ENCODE results near the gene UTP15.
A peak's percentile ranks its signal among the peaks of the same experiment; 100 is the strongest.

The UTP15 gene

DNA sequence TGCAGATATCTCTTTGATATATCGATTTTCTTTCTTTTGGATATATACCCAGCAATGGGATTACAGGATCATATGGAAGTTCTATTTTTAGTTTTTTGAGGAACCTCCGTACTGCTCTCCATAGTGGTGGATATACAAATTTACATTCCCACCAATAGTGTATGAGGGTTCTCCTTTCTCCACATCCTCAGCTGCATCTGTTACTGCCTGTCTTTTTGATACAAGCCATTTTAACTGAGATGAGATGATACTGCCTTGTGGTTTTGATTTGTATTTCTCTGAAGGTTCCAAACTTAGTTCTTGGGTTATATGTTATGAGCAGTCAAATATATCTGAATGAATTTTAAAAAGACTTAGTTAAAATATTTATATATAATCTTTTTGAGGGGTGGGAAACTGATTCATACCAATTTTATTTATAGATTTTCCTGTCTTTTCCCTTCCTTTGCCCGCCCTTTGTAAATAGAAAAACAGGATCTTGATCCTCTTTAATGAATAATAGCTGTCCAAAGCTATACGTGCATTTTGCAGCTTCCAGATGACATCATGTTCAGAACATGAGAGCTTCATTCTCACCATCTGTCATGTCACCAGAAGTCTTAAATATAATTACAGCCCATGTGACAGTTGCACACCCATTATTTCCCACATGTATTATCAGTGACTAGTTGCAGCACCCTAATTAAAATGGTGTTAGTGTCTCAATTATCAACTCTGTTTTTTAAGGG is 54.2 kb downstream of the UTP15 start:
- Histone ChIP-seq H3K27me3 (ENCODE audit: control insufficient read depth in 5 of 5, insufficient read depth in 4 of 5, low read length in 5 of 5) (no peaks in the 10 kb centered on the region), H3K4me1 (ENCODE audit: control insufficient read depth in 5 of 5, insufficient read depth in 5 of 5, low read length in 5 of 5) (no peaks in the 10 kb centered on the region), H3K4me3 (ENCODE audit: low read depth in 1 of 5, low read length in 5 of 5) (no peak overlapping the region), H3K27ac (ENCODE audit: low read depth, low read length) (no peak overlapping the region), H3K9ac (ENCODE audit: low read length in 5 of 5) (no peak overlapping the region), H3K36me3 (ENCODE audit: control insufficient read depth in 5 of 5, insufficient read depth in 5 of 5, low read length in 5 of 5) (no peaks in the 10 kb centered on the region), H3K9me3 (ENCODE audit: control insufficient read depth in 5 of 5, low read length in 5 of 5) (no peaks in the 10 kb centered on the region)

DNA sequence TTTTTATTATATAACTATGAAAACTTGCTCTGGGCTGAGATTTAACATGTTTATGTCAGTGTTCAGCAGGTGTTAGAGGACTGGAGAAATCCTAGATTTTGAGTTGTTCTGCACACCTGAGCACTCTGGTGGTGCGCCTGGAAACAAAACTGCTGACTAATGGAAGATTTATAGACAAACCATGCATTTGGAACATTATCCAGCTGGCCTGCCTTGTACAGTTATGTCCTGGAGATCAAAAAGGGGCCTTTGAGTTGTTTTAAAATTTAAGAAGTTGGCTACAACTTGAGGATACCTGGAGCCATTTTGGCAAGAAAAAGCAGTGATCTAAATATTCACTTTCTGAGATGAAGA is 54.8 kb downstream of the UTP15 start:
- H3K27me3 ChIP-seq (ENCODE audit: control insufficient read depth in 5 of 5, insufficient read depth in 4 of 5, low read length in 5 of 5) = no peaks in the 10 kb centered on the region
- peaks cover 0 to 5% (median 3%) of the 10 kb centered on the region in 5 donors for H3K4me1 ChIP-seq (ENCODE audit: control insufficient read depth in 5 of 5, insufficient read depth in 5 of 5, low read length in 5 of 5)
- H3K9me3 ChIP-seq (ENCODE audit: control insufficient read depth in 5 of 5, low read length in 5 of 5) = no peaks in the 10 kb centered on the region
- H3K36me3 ChIP-seq (ENCODE audit: control insufficient read depth in 5 of 5, insufficient read depth in 5 of 5, low read length in 5 of 5) = no peaks in the 10 kb centered on the region
- no peak overlapping the region for H3K27ac ChIP-seq (ENCODE audit: low read depth, low read length)
- H3K4me3 ChIP-seq (ENCODE audit: low read depth in 1 of 5, low read length in 5 of 5) = no peak overlapping the region
- H3K9ac ChIP-seq (ENCODE audit: low read length in 5 of 5) = no peak overlapping the region

DNA sequence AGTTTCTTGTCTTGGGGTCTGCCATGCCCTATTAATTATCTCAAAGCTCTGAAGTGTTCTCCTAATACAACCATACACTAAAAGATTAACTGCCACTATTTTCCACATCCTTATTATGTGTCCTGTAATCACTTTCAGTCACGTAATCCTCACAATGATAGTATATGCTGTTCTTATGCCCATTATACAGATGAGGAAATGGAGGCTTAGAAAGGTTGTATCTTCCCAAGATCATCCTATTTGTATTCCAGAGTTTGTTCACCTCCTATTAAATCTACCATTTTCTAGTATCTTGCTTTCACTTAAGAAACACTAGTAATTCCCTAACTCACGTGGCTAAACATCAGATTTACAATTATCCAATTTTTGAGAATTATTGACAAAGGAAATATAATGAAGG is 57.5 kb downstream of the UTP15 start:
- peaks cover 0 to 21% (median 19%) of the 10 kb centered on the region in 5 donors for H3K4me1 ChIP-seq (ENCODE audit: control insufficient read depth in 5 of 5, insufficient read depth in 5 of 5, low read length in 5 of 5)
- no peak overlapping the region for H3K27ac ChIP-seq (ENCODE audit: low read depth, low read length)
- no peaks in the 10 kb centered on the region for H3K27me3 ChIP-seq (ENCODE audit: control insufficient read depth in 5 of 5, insufficient read depth in 4 of 5, low read length in 5 of 5)
- no peak overlapping the region for H3K4me3 ChIP-seq (ENCODE audit: low read depth in 1 of 5, low read length in 5 of 5)
- H3K36me3 ChIP-seq (ENCODE audit: control insufficient read depth in 5 of 5, insufficient read depth in 5 of 5, low read length in 5 of 5) = no peaks in the 10 kb centered on the region
- H3K9me3 ChIP-seq (ENCODE audit: control insufficient read depth in 5 of 5, low read length in 5 of 5) = no peaks in the 10 kb centered on the region
- no peak overlapping the region for H3K9ac ChIP-seq (ENCODE audit: low read length in 5 of 5)

DNA sequence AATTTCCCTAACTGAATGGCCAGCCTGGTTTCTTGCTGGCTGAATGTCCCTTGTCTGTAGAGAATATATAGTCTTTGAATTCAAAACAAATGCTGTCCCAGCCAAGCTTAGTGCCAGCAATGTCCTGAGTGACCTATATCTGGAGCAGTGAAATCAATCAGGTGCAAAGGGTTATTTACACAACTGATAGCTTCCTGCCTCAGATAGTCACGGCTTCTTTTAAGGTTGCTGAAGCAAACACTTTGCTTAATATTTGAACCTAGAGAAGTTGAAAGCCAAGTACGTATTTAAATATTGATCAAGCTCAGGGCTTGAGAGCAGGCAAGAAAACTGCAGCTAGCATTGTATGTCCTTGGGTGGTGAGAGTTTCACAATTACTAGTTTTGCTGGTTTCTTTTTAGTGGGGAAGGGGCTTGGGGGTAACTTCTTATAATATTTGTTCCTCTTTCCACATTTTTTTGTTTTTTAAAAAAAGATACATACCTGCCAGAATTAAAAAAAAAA is 58.4 kb downstream of the UTP15 start:
- Histone ChIP-seq H3K27ac (ENCODE audit: low read depth, low read length) (no peak overlapping the region), H3K27me3 (ENCODE audit: control insufficient read depth in 5 of 5, insufficient read depth in 4 of 5, low read length in 5 of 5) (no peaks in the 10 kb centered on the region), H3K4me3 (ENCODE audit: low read depth in 1 of 5, low read length in 5 of 5) (no peak overlapping the region), H3K9me3 (ENCODE audit: control insufficient read depth in 5 of 5, low read length in 5 of 5) (no peaks in the 10 kb centered on the region), H3K9ac (ENCODE audit: low read length in 5 of 5) (no peak overlapping the region), H3K36me3 (ENCODE audit: control insufficient read depth in 5 of 5, insufficient read depth in 5 of 5, low read length in 5 of 5) (no peaks in the 10 kb centered on the region), H3K4me1 (ENCODE audit: control insufficient read depth in 5 of 5, insufficient read depth in 5 of 5, low read length in 5 of 5) (peaks cover 0 to 21% (median 19%) of the 10 kb centered on the region in 5 donors)

DNA sequence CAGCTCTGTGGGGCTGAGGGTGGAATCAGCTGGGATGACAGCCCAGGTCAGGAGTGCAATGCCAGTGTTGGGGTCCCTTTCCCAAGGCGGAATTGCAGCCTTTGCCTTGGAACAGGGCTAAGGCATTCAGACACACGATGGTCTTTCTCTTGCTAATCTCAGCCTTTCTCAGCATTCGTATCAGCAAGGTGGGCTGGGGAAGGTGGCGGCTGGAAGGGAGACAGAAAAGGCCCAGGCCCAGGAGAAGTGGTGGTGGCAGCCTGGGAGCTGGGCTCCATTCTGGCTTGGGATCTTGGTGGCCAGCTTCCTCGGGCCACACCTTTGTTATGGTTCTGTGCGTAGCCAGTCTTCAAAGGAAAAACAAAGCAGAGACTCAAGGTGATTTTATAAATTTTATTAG is 59.3 kb downstream of the UTP15 start:
- Histone ChIP-seq H3K9ac (ENCODE audit: low read length in 5 of 5) (peak overlapping the region in 1 of 5 donors; percentile 75), H3K27ac (ENCODE audit: low read depth, low read length) (peak overlapping the region; percentile 54), H3K4me3 (ENCODE audit: low read depth in 1 of 5, low read length in 5 of 5) (no peak overlapping the region), H3K4me1 (ENCODE audit: control insufficient read depth in 5 of 5, insufficient read depth in 5 of 5, low read length in 5 of 5) (peaks cover 0 to 21% (median 19%) of the 10 kb centered on the region in 5 donors), H3K9me3 (ENCODE audit: control insufficient read depth in 5 of 5, low read length in 5 of 5) (no peaks in the 10 kb centered on the region), H3K27me3 (ENCODE audit: control insufficient read depth in 5 of 5, insufficient read depth in 4 of 5, low read length in 5 of 5) (no peaks in the 10 kb centered on the region), H3K36me3 (ENCODE audit: control insufficient read depth in 5 of 5, insufficient read depth in 5 of 5, low read length in 5 of 5) (no peaks in the 10 kb centered on the region)

DNA sequence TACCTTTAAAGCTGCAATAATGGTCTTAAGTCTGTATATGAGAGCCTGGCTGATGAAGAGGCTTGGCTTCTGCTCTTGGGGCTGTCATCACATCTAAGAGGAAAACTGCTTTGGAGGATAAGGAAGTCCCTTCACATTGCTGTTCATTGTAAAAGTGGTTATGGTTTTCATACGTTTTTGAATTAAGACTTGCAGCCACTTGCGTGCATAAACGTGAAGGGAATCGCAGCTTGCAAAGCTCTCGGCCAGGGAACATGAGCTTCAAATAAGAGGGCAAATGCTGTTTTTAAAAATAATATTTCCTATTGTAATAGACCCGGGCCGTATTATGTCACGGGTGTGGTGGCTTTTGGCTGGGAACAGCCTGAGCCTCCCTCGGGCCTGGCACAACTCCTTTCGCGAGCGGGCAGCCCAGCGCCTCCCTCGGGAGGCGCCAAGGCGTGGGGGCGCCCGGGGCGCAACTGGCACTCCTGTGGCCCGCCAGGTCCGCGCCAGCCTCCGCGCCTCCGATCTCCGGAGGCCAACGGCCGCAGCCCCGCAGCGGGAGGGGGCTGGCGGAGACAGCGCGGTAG is 59.9 kb downstream of the UTP15 start:
- Histone ChIP-seq H3K9ac (ENCODE audit: low read length in 5 of 5) (peak overlapping the region in 4 of 5 donors; percentile 57 to 75 (median 68)), H3K4me3 (ENCODE audit: low read depth in 1 of 5, low read length in 5 of 5) (peak overlapping the region; percentile 61 to 82 (median 69))

DNA sequence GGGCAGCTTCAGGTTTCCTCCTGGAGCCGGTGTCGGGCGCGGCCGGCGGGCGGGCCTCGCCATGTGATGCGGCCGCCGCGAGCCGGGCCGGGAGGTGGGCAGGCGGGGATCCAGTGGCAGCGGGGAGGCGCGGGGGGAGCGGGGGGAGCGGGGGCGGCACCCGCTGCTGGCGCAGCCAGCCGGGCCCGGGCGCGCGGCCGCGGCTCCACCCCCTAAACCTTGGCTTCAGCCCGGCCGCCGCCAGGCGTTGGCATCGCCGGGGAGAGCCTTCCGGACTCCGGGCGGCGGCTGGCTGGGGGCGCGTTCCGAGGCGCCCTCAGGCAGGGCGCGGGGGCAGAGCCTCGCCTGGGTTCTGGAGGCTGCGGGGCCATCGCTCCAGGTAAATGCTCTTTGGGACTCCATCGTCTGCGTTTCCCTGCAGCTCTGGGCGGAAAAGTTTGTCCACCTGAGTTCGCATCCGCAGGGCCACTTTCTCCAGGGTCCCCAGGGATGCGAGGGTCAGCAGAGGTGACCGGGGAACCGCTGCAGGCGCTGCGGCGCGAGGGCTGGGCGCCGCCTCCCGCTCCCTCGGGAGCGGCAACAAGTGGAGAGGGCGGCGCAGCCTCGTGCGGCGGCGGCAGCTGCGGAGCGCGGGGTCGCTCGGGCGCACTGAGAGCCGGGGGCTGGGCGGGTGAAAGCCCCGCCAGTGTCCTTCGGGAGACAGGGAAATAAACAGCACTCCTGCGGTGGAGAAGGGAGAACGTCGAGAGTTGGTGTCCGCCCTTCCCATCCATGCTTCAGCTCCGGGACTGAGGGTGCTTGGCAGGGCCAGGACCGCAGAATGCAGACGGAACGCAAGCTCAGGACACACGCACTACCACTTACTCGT is 60.6 kb downstream of the UTP15 start, which contains the start of gene ARHGEF28:
TSS of gene ARHGEF28 (plus strand) at position 253 of the 868 bp plus-strand sequence. CDS start 58,656 bp downstream, outside the sequence.
- Histone ChIP-seq H3K9ac (ENCODE audit: low read length in 5 of 5) (peak within 1 kb of the TSS; percentile 4 to 75 (median 63)), H3K9me3 (ENCODE audit: control insufficient read depth in 5 of 5, low read length in 5 of 5) (no peaks in the 10 kb centered on the region), H3K27ac (ENCODE audit: low read depth, low read length) (peak within 1 kb of the TSS; percentile 58), H3K4me3 (ENCODE audit: low read depth in 1 of 5, low read length in 5 of 5) (peak within 1 kb of the TSS; percentile 81 to 86 (median 83)), H3K27me3 (ENCODE audit: control insufficient read depth in 5 of 5, insufficient read depth in 4 of 5, low read length in 5 of 5) (no peaks in the 10 kb centered on the region), H3K4me1 (ENCODE audit: control insufficient read depth in 5 of 5, insufficient read depth in 5 of 5, low read length in 5 of 5) (peaks cover 0 to 21% (median 19%) of the 10 kb centered on the region in 5 donors), H3K36me3 (ENCODE audit: control insufficient read depth in 5 of 5, insufficient read depth in 5 of 5, low read length in 5 of 5) (no peaks in the 10 kb centered on the region)

More for the DNA sequence above, 59.9 kb downstream of the UTP15 start:
- Histone ChIP-seq H3K36me3 (ENCODE audit: control insufficient read depth in 5 of 5, insufficient read depth in 5 of 5, low read length in 5 of 5) (no peaks in the 10 kb centered on the region), H3K9me3 (ENCODE audit: control insufficient read depth in 5 of 5, low read length in 5 of 5) (no peaks in the 10 kb centered on the region), H3K4me1 (ENCODE audit: control insufficient read depth in 5 of 5, insufficient read depth in 5 of 5, low read length in 5 of 5) (peaks cover 0 to 21% (median 19%) of the 10 kb centered on the region in 5 donors), H3K27ac (ENCODE audit: low read depth, low read length) (peak overlapping the region; percentile 54), H3K27me3 (ENCODE audit: control insufficient read depth in 5 of 5, insufficient read depth in 4 of 5, low read length in 5 of 5) (no peaks in the 10 kb centered on the region)

DNA sequence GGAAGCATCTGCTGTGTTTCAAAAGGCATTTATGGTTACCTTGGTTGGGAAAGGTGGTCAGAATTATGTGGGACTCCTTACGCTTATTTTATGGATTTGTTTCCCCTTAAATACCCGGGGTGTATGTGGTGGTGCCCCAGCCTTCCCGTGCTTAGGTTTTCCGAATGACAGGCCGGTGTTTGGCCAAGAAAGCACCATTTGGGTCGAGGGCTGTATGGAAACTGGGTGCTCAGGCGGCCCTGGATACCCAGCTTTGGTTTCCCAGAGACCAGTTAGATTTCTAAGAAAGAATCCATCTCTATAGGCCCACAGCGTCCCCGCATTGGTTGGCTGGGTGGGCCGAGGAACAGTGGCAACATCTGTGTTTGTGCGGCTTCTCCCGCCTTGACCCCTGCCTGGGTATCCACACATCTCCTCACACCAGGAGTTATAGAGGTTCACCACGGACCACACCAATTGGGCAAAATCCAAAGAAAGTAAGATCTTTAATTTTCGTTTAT is 61.3 kb downstream of the UTP15 start:
- Histone ChIP-seq H3K27ac (ENCODE audit: low read depth, low read length) (peak overlapping the region; percentile 58), H3K9me3 (ENCODE audit: control insufficient read depth in 5 of 5, low read length in 5 of 5) (no peaks in the 10 kb centered on the region)

DNA sequence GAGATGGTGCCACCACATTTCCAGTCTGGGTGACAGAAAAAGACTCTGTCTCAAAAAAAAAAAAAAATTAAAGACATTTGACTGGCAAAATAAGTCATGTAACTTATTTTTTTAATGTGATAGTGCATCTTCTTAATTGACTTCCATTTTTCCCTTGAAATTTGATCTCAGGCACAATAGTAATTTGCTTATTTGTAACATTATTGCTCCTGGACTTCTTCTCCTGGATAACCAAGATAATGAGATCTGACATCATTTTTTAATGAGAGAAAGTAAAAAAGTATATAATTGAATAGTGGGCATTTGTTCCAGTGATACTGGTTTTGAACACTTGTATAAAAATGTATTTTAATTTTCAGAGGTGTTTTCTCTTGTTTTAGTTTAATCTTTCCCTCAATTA is 63.9 kb downstream of the UTP15 start:
- H3K27me3 ChIP-seq (ENCODE audit: control insufficient read depth in 5 of 5, insufficient read depth in 4 of 5, low read length in 5 of 5) = no peaks in the 10 kb centered on the region
- H3K36me3 ChIP-seq (ENCODE audit: control insufficient read depth in 5 of 5, insufficient read depth in 5 of 5, low read length in 5 of 5) = no peaks in the 10 kb centered on the region
- no peak overlapping the region for H3K9ac ChIP-seq (ENCODE audit: low read length in 5 of 5)
- H3K4me3 ChIP-seq (ENCODE audit: low read depth in 1 of 5, low read length in 5 of 5) = no peak overlapping the region
- no peaks in the 10 kb centered on the region for H3K9me3 ChIP-seq (ENCODE audit: control insufficient read depth in 5 of 5, low read length in 5 of 5)
- H3K27ac ChIP-seq (ENCODE audit: low read depth, low read length) = no peak overlapping the region
- peaks cover 0 to 21% (median 19%) of the 10 kb centered on the region in 5 donors for H3K4me1 ChIP-seq (ENCODE audit: control insufficient read depth in 5 of 5, insufficient read depth in 5 of 5, low read length in 5 of 5)

More for the DNA sequence above, 61.3 kb downstream of the UTP15 start:
- H3K9ac ChIP-seq (ENCODE audit: low read length in 5 of 5) = peak overlapping the region in 4 of 5 donors; percentile 4 to 68 (median 52)
- H3K27me3 ChIP-seq (ENCODE audit: control insufficient read depth in 5 of 5, insufficient read depth in 4 of 5, low read length in 5 of 5) = no peaks in the 10 kb centered on the region
- peaks cover 0 to 21% (median 19%) of the 10 kb centered on the region in 5 donors for H3K4me1 ChIP-seq (ENCODE audit: control insufficient read depth in 5 of 5, insufficient read depth in 5 of 5, low read length in 5 of 5)
- H3K36me3 ChIP-seq (ENCODE audit: control insufficient read depth in 5 of 5, insufficient read depth in 5 of 5, low read length in 5 of 5) = no peaks in the 10 kb centered on the region
- H3K4me3 ChIP-seq (ENCODE audit: low read depth in 1 of 5, low read length in 5 of 5) = peak overlapping the region; percentile 81 to 86 (median 83)

Data from subcutaneous abdominal adipose tissue (tissue), 5 donors.